GM12864 (cell line): Measurements from ENCODE around the gene PANK1.

Source experiments
- DNase-seq: peaks from one replicate; pipeline ENCODE4 v3.0.0-alpha.2; 2011; ENCODE audit warnings: low read depth
- H3K4me3 ChIP-seq: 2 replicates; pipeline ENCODE4 v1.5.1; 2011; ENCODE audit warnings: mild to moderate bottlenecking, low read depth, low read length, control low read depth
- CTCF ChIP-seq: IDR thresholded peaks from 2 replicates; pipeline ENCODE4 v1.5.1; 2011; ENCODE audit warnings: low read depth, mild to moderate bottlenecking, moderate library complexity, low read length, control low read depth, inconsistent platforms; ENCODE audit errors: missing control alignments

Gene PANK1

DNA sequence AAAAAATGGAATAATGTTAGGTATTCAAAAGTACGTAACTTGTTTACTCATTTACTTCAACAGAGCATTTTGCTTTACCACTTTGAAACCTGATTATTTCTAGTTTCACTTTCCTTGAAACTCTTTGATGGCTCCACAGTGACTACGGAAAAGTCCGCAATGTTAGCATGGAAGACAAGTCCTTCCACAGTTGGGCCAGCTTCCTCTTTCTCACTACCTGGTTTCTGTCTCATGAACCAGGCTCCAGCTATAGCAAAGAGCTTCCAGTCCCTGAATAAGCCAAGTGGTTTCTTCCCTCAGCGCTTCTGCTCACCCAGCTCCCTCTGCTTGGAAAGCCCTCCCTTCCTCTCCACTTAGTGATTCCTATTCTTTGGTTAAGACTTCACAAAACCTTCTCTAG, 64.8 kb downstream of the PANK1 start:
- H3K4me3 ChIP-seq, result no peak overlapping the region
- TF ChIP-seq CTCF, result no peak
- no peak for DNase-seq

DNA sequence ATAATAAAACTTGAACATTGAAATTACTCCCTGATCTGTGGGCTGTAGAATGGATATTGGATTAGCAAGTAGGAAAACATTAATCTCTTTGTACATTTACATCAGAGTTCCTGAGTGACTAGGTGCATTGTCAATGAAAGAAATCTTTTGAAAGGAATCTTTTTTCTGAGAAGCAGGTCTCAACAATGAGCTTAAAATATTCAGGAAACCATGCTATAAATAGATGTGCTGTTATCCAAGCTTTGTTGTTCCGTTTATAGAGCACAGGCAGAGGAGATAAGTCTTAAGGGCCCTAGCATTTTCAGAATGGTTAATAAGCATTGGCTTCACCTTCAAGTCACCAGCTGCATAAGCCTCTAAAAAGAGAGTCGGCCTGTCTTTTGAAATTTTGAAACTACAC, 68.3 kb downstream of the PANK1 start:
- no peak for TF ChIP-seq CTCF
- no peak for DNase-seq
- H3K4me3 ChIP-seq, result no peak overlapping the region

DNA sequence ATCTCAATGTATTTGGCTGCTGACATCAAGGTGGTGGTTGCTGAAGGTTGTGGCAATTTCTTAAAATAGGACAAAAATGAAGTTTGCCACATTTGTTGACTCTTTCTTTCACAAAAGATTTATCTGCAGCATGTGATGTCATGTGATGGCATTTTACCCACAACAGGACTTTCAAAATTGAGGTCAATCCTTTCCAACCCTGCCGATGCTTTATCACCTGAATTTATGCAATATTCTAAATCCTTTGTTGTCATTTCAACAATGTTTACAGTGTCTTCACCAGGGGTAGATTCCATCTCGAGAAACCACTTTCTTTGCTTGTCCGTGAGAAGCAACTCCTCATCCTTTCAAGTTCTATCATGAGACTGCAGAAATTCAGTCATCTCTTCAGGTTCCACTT, 69.0 kb downstream of the PANK1 start:
- no peak for DNase-seq
- no peak for TF ChIP-seq CTCF
- no peak overlapping the region for H3K4me3 ChIP-seq

GRCh38 chr10:89575031-89575430, 70.0 kb downstream of the PANK1 start:
- H3K4me3 ChIP-seq, result no peak overlapping the region
- TF ChIP-seq CTCF, result no peak
- DNase-seq, result no peak

- no peak for TF ChIP-seq CTCF
- no peak overlapping the region for H3K4me3 ChIP-seq
- no peak for DNase-seq
Measured at GRCh38 chr10:89574368-89574767, 70.7 kb downstream of the PANK1 start.

DNA sequence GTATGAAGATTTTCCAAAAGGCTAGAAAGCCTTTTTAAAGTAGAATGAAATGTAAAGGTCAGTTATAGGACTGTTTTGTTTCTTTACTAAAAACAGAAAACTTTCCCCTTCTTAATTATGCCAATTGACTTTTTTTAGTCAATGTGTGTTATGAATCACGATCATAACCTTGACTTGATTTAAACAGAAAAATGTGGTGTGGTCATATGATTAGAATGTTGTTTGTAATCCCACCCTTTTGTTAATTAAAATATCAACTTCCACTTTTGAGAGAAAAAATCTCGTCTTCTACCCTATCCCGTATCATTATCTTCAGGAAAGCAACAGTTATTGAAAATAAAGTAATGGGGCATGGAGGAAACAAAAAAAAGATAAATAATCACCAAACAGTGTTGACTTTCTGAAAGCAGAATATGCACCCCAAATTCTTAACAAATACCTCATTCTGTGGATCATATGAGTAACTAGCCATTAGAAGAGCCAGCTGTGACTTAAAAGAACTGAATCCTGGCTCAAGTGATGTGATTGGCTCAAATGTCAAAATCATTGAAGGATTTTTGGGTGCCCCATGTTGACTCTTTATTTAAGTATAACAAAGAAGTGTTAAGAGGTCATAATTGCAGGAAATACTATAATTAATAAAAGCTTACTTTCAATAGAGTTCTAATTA, 77.3 kb downstream of the PANK1 start:
- TF ChIP-seq CTCF, result no peak
- DNase-seq, result no peak
- H3K4me3 ChIP-seq, result no peak overlapping the region

- no peak for DNase-seq
- no peak for TF ChIP-seq CTCF
- H3K4me3 ChIP-seq, result no peak overlapping the region
Measured at GRCh38 chr10:89566992-89567391, 78.0 kb downstream of the PANK1 start.
